HepG2 (cell line): ENCODE data around the gene FAM222B. TPM values are rescaled to one million over a fixed set of nuclear protein-coding genes. Genes with fewer than 3 reads are reported as not detected.

Source experiments
- BRCA1 ChIP-seq: sonication (generic); formaldehyde crosslinking; IDR thresholded peaks from 2 replicates; pipeline ENCODE4 v1.4.0; 2020; ENCODE audit warnings: missing genetic modification reagents
- CTCF ChIP-seq: sonication (generic); formaldehyde crosslinking; IDR thresholded peaks from 2 replicates; pipeline ENCODE4 v1.5.0; 2020; ENCODE audit warnings: mild to moderate bottlenecking, missing genetic modification reagents, moderate library complexity
- IKZF4 ChIP-seq: sonication (generic); formaldehyde crosslinking; IDR thresholded peaks from 2 replicates; pipeline ENCODE4 v1.5.1; 2020; ENCODE audit warnings: borderline replicate concordance, mild to moderate bottlenecking, low read depth, missing genetic modification reagents; ENCODE audit errors: not compliant biosample characterization
- JDP2 ChIP-seq: sonication (generic); formaldehyde crosslinking; IDR thresholded peaks from 2 replicates; pipeline ENCODE4 v1.8.1; 2022; ENCODE audit warnings: missing genetic modification reagents, borderline replicate concordance
- MAFG ChIP-seq: sonication (generic); formaldehyde crosslinking; IDR thresholded peaks from 2 replicates; pipeline ENCODE4 v1.5.1; 2020; ENCODE audit warnings: mild to moderate bottlenecking, missing genetic modification reagents
- POGK ChIP-seq: sonication (generic); formaldehyde crosslinking; conservative IDR thresholded peaks from 2 replicates; pipeline ENCODE4 v1.8.0; 2022; ENCODE audit warnings: mild to moderate bottlenecking, moderate library complexity, missing genetic modification reagents
- PPARG ChIP-seq: conservative IDR thresholded peaks from 2 replicates; pipeline ENCODE4 v1.6.1; 2016; ENCODE audit warnings: missing biosample characterization, missing genetic modification reagents
- TBP ChIP-seq: sonication (generic); formaldehyde crosslinking; IDR thresholded peaks from 2 replicates; pipeline ENCODE4 v1.5.0; 2020; ENCODE audit warnings: missing genetic modification reagents
- TBX2 ChIP-seq: sonication (generic); formaldehyde crosslinking; IDR thresholded peaks from 2 replicates; pipeline ENCODE4 v1.5.0; 2020; ENCODE audit warnings: missing genetic modification reagents, mild to moderate bottlenecking, borderline replicate concordance
- THYN1 ChIP-seq: sonication (generic); formaldehyde crosslinking; IDR thresholded peaks from 2 replicates; pipeline ENCODE4 v1.8.1; 2023; ENCODE audit warnings: low read depth, mild to moderate bottlenecking, moderate library complexity, missing genetic modification reagents, borderline replicate concordance
- TRIM22 ChIP-seq: fragments of 450-650 bp; IDR thresholded peaks from 2 replicates; pipeline ENCODE4 v1.6.1; 2017
- ZBTB4 ChIP-seq: sonication (generic); formaldehyde crosslinking; IDR thresholded peaks from 2 replicates; pipeline ENCODE4 v1.4.0; 2020; ENCODE audit warnings: missing genetic modification reagents, mild to moderate bottlenecking, borderline replicate concordance
- ZFP36 ChIP-seq: fragments of 150-350 bp; IDR thresholded peaks from 2 replicates; pipeline ENCODE4 v1.6.1; 2018; ENCODE audit warnings: borderline replicate concordance, low read length, low read depth; ENCODE audit not compliant: partially characterized antibody
- ZFP62 ChIP-seq: sonication (generic); formaldehyde crosslinking; IDR thresholded peaks from 2 replicates; pipeline ENCODE4 v1.4.0; 2020; ENCODE audit warnings: missing genetic modification reagents
- ZNF230 ChIP-seq: sonication (generic); formaldehyde crosslinking; IDR thresholded peaks from 2 replicates; pipeline ENCODE4 v1.4.0; 2020; ENCODE audit warnings: mild to moderate bottlenecking, missing genetic modification reagents
- ZNF431 ChIP-seq: sonication (generic); formaldehyde crosslinking; IDR thresholded peaks from 2 replicates; pipeline ENCODE4 v1.9.0; 2022; ENCODE audit warnings: missing genetic modification reagents, low read depth, mild to moderate bottlenecking, borderline replicate concordance
- ZNF589 ChIP-seq: sonication (generic); formaldehyde crosslinking; conservative IDR thresholded peaks from 2 replicates; pipeline ENCODE4 v1.8.0; 2022; ENCODE audit warnings: mild to moderate bottlenecking, moderate library complexity, missing genetic modification reagents
- ZNF639 ChIP-seq: conservative IDR thresholded peaks from 2 replicates; pipeline ENCODE4 v1.6.1; 2018; ENCODE audit warnings: missing genetic modification reagents
- ZNF780A ChIP-seq: sonication (generic); formaldehyde crosslinking; IDR thresholded peaks from 2 replicates; pipeline ENCODE4 v1.8.0; 2022; ENCODE audit warnings: mild to moderate bottlenecking, missing genetic modification reagents, moderate library complexity
- polyA plus RNA-seq, 8 experiments: library from polyadenylated mRNA; depleted of rRNA in 3 of 8; stranded (reverse) in 7 of 8; unstranded in 1 of 8; fragments of >200 nt; fragmentation: Illumina TruSeq in 4 of 8; extraction: Trizol in 4 of 8; gene quantifications; 2 replicates each; pipeline versions ENCODE4 v1.2.1 to v1.2.3, GENCODE V29; 2011 to 2016; ENCODE audit warnings: low read depth in 4 of 8, missing spikeins in 1 of 8, mixed read lengths in 1 of 8; ENCODE audit not compliant: insufficient read depth in 1 of 8
- total RNA-seq, 5 experiments: library from RNA; depleted of rRNA; stranded (reverse); fragments of >200 nt; fragmentation: Illumina TruSeq; extraction: Trizol; gene quantifications; 2 replicates each; pipeline ENCODE4 v1.2.3, GENCODE V29; 2016; ENCODE audit warnings: low read depth in 1 of 5

Gene FAM222B
- total and polyA plus RNA-seq, 2 of the 13 experiments (the other 11 are each of a cell fraction or from before 2014, with no cell fraction given), result 3.5 to 7.3 TPM

- TF ChIP-seq POGK, result peak; percentile 65
- no peak for TF ChIP-seq TRIM22
- TF ChIP-seq CTCF, result peak; percentile 99
- peak; percentile 58; the same call in 1 of the 2 replicates for TF ChIP-seq PPARG (CRISPR knock-in tag)
- TF ChIP-seq IKZF4, result no peak
- TF ChIP-seq ZNF431, result no peak
- no peak for TF ChIP-seq JDP2
- TF ChIP-seq MAFG (CRISPR knock-in tag), result no peak
- no peak for TF ChIP-seq ZNF589 (CRISPR knock-in tag)
- TF ChIP-seq TBX2 (CRISPR knock-in tag), result peak; percentile 53; the same call in 1 of the 2 replicates
- no peak for TF ChIP-seq ZFP36
- TF ChIP-seq THYN1 (CRISPR knock-in tag), result no peak
- no peak for TF ChIP-seq ZNF780A
- TF ChIP-seq ZBTB4 (CRISPR knock-in tag), result no peak
- no peak for TF ChIP-seq BRCA1 (CRISPR knock-in tag)
- 0 out of 2 replicates have a peak, but pooled peaks have one; percentile 73 for TF ChIP-seq ZNF230 (CRISPR knock-in tag)
- TF ChIP-seq TBP, result no peak
- TF ChIP-seq ZFP62 (CRISPR knock-in tag), result no peak
- no peak for TF ChIP-seq ZNF639
Observed at GRCh38 chr17:28726627-28727491, 115.7 kb downstream of the FAM222B start (continued).
